ENCODE data around the gene PIGM.
A peak's percentile ranks its signal among the peaks of the same experiment; 100 is the strongest.

PIGM gene

DNA sequence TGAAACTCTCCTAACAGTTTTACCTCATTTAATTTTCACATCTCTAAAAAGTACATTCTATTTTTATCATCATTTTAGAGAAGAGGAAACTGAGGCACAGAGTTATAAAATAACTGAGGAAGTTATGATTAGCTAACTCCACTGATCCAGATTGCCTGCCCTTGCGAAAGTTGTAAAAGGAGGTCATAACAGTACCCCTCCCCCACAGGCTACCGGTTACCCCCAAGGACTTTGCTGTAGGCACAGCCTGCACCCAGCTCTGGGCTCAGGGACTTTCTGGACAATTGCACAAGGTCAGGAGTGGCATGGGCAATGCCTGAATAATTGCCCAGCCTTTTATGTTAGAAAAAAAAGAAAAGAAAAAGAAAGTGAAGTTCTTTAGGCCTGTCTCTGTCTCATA is 22.7 kb downstream of the PIGM start:
- TF ChIP-seq, protein P1, sequence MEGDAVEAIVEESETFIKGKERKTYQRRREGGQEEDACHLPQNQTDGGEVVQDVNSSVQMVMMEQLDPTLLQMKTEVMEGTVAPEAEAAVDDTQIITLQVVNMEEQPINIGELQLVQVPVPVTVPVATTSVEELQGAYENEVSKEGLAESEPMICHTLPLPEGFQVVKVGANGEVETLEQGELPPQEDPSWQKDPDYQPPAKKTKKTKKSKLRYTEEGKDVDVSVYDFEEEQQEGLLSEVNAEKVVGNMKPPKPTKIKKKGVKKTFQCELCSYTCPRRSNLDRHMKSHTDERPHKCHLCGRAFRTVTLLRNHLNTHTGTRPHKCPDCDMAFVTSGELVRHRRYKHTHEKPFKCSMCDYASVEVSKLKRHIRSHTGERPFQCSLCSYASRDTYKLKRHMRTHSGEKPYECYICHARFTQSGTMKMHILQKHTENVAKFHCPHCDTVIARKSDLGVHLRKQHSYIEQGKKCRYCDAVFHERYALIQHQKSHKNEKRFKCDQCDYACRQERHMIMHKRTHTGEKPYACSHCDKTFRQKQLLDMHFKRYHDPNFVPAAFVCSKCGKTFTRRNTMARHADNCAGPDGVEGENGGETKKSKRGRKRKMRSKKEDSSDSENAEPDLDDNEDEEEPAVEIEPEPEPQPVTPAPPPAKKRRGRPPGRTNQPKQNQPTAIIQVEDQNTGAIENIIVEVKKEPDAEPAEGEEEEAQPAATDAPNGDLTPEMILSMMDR (conservative IDR thresholded peaks at IDR 0.05; ENCODE audit: low read length), result no peak
- DNase-seq (ENCODE audit: low read depth), result no peak
- no peak overlapping the region for H3K4me3 ChIP-seq (ENCODE audit: low read length)

DNA sequence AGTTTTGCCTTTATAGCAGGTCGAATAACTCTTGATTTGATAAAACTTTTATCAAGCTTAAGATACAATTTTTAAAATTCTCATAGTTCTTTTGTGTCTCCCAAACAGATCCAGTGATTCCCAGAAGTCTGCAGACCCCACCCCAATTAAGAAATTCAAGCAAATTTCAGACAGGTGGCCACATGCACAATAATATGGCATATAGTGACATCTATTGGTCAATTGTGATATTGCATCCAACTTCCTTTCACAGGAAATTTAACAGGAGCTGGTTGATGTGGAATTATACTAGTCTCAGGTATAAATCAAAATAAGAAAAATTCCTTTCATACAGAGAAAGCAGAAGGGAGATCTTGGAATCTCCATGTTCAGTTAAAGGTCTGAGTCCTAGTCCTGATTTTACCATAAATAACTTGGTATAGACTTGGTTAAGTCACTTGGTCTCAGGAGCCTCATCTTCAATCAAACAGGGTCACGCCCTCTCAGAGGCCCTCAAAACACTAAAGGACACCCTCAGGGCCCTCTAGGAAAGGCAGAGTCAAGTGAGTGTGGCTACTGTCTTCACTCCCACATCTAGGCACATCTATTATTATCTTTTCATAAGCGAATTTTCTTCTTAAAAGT is 24.1 kb downstream of the PIGM start:
- DNase-seq (ENCODE audit: low read depth), result no peak
- TF ChIP-seq, protein P1 (conservative IDR thresholded peaks at IDR 0.05; ENCODE audit: low read length), result peak; percentile 72
- H3K4me3 ChIP-seq (ENCODE audit: low read length), result no peak overlapping the region

DNA sequence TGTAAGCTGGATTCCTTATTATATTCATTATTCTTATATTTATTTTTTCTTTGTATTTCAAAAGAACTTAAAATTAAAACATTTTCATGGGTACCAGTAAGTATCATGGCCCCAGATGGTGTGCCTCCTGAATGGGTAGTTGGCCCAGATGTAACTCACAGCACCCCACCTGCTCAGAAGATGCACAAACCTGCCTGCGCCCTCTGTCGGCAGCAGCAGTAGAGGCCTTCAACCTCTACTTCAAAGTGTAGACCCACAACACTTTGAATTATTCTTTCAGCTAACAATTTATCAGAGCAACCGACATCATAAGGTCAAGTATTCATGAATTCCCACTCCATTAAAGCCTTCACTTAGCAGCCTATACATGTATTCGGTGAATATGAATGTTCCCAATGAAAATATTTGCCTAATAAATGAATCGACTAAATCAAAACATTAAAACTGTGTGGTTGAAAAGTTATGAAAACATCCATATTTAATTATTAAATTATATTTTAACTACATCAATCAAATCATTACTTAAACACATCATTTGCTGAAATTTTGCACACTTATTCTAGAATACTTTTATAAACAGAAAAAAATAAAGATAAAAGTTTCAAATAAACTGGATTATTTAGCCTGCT is 25.4 kb downstream of the PIGM start:
- H3K4me3 ChIP-seq (ENCODE audit: low read length), result no peak overlapping the region
- peak; percentile 64 for DNase-seq (ENCODE audit: low read depth)
- TF ChIP-seq, protein P1 (conservative IDR thresholded peaks at IDR 0.05; ENCODE audit: low read length), result peak; percentile 97

DNA sequence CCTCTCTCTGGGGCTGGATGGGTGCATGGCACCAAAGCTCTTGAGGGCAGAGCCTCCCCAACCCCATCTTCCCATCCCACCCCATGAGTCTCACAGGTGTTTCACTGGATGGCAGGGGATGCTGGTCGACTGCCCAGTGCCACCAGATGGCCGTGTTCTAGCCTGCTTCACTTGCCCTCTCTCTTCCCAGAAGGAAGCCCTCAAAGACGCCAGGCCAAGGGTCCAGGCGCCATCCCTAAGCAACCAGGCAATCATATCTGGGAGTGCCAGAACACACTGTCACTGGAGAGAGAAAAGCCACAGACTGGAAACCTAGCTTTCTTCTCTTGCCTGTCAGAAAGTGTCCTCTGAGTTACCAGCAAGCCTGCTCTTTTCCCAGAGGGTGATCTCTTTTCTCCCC is 26.7 kb downstream of the PIGM start:
- TF ChIP-seq, protein P1 (conservative IDR thresholded peaks at IDR 0.05; ENCODE audit: low read length), result no peak
- DNase-seq (ENCODE audit: low read depth), result no peak
- no peak overlapping the region for H3K4me3 ChIP-seq (ENCODE audit: low read length)

DNA sequence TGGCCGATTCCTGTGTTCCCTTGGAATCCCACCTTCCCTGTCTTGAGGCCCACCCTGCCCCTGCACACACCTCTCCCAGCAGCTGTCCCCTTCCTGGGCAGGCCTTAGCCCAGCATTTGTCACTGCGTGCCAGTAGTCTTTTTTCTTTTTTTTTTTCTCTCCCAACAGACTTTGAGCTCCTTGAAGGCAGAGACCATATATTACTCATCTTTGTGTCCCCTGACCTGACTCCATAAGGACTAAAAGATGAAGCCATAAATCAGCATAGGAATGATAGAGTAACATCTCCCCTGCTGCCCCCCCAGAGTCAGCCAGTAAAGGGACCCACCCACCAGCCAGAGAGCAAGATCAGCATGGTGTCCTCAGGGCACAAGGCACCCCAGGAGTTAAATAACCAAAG is 27.4 kb downstream of the PIGM start:
- H3K4me3 ChIP-seq (ENCODE audit: low read length), result no peak overlapping the region
- DNase-seq (ENCODE audit: low read depth), result no peak
- TF ChIP-seq, protein P1 (conservative IDR thresholded peaks at IDR 0.05; ENCODE audit: low read length), result no peak

DNA sequence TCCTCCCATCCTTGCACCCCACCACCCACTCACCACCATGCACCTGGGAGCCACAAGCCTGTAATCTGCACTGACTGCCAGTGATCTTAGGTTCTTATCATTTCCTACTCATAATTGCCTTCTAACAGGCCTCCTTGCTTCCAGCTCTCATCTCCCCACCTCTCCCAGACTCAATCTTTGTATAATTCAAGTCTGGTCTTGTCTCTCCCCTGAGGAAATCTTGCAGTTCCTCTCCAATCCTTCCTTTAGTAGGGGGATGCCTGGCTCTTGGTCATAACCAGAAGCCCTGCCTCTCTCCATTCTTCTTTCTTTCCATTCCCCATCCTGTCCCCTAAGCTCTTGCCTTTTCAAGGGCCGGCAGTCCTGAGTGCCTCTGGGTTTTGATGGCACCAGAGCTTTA is 27.8 kb downstream of the PIGM start:
- DNase-seq (ENCODE audit: low read depth), result no peak
- TF ChIP-seq, protein P1 (conservative IDR thresholded peaks at IDR 0.05; ENCODE audit: low read length), result no peak

DNA sequence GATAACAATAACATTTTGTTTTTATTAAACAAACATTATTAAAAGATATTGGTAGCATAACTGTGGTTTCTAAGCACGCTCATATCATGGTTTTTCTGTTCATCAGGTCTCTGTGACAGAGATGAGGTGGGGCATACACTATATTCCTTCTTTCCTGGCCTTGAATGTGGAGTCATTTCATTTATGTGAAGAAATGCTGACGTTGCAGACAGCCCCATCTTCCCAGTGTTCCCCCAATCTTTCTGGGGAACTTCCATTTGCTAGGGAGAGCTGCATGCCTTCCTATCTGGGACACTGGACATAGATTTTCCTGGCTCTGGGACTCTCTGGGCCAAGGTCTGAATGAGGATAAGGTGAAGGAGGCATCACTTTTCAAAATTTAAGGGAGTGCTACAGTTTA is 30.4 kb downstream of the PIGM start:
- TF ChIP-seq, protein P1 (conservative IDR thresholded peaks at IDR 0.05; ENCODE audit: low read length), result no peak
- no peak for DNase-seq (ENCODE audit: low read depth)
- no peak overlapping the region for H3K4me3 ChIP-seq (ENCODE audit: low read length)

More for the DNA sequence above, 27.8 kb downstream of the PIGM start:
- H3K4me3 ChIP-seq (ENCODE audit: low read length), result no peak overlapping the region

All from AG10803 (cell line).